Activated CD4-positive, alpha-beta T cell treated with anti-CD3 and anti-CD28 coated beads, Interleukin-2, amount 50 U/mL, for 4 hours (primary cell): Measurements from ENCODE around the gene PAX4.

Experiments
- DNase-seq, 2 experiments: peaks; one replicate each; pipeline ENCODE4 v3.0.0-alpha.2; 2020

The PAX4 gene

GRCh38 chr7:127628445-127628844 is 10.5 kb upstream of the PAX4 start:
- DNase-seq: no peak

DNA sequence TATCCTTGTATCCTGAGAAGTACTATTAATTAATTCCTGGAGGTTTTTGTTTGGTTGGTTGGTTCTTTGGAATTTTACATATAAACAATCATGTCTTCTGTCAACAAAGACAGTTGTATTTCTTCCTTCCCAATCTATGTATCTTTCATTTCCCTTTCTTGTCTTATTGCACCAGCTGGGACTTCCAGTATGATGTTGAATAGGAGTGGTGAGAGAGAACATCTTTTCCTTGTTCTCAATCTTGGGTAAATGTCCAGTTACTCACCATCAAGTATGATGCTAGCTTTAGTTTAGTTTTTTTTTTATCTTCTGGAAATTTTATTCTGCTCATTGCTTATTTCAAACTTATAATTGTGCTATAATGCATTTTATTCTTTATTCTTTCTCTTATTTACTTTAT is 7.4 kb upstream of the PAX4 start:
- DNase-seq: no peak

DNA sequence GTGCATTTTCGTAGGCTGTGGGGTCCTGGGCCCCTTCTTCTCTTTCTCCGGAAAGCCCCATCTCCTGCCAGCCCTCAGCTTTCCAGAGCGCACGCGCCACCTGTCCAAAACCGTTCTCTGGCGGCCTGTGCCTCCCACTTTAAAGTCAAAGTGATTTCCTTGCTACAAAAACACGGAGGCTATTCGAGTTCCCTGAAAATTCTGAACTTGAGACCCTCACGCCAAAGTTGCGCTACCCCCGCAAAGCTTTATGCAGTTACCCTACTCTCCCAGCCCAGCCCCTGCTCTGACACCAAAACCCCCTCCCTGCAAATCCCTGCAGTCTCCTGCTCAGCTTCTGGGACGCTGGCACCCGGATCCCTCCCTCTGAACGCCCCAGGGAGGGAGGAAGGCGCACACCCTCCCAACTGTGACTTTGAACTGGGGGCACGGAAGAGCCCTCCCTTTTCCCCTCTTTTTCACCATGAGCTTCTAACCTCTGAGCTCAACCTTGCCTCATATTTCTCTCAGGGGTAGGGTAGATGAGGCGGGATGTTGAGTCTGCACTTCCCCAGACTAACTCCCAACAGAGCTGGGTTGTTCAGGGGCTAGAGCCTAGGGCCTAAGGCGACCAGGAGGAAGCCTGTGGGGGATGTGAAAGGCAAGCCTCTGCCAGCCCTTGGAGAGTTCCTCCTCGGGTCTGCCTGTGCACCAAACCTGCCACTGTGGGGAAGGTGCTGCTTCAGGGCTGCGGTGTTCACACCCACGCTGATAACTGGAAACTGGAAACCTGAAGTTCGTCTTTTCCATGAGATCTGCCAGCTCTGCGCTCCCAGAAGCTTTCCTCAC is 2.7 kb upstream of the PAX4 start:
- no peak for DNase-seq

GRCh38 chr7:127619681-127620405 is 1.9 kb upstream of the PAX4 start:
- DNase-seq: no peak

DNA sequence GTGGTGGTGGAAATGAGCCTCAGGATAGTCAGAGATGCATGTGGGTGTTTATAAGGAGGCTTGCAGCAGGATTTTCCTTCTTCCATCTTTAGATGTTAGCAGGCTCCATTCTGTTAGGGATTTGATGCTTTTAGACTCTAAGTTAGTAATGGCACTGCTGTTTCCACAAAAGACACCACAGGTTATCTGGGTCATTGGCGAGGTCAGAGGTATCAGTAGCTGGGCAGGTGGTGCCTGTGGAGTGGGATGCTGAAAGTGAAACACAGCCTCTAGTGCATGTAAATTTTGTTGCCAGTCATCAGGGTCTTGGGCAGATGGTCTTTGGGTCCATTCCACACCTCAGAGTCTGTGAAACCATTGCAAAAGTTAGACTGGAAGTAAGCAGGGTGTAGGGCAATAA is 833 bp upstream of the PAX4 start:
- no peak for DNase-seq

DNA sequence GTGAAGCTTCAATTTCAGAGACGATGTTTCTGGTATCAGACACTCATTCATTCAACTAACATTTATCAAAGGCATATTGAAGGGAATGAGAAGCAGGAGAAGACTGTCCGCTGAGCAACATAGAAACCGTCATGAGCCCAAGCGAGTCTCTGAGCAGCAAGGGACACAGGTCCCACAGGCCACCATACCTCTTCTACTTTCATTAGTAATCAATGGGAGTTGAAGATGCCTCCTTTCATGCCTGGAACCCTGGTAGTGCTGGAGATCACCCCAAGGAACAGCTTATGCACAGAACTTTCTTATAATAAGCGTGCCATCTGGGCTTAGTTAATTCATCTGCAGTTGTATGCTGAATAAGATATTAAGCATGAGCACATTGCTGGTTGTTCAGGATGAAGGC is 1.2 kb downstream of the PAX4 start:
- no peak for DNase-seq

GRCh38 chr7:127612263-127612662 is 5.7 kb downstream of the PAX4 start:
- no peak for DNase-seq

DNA sequence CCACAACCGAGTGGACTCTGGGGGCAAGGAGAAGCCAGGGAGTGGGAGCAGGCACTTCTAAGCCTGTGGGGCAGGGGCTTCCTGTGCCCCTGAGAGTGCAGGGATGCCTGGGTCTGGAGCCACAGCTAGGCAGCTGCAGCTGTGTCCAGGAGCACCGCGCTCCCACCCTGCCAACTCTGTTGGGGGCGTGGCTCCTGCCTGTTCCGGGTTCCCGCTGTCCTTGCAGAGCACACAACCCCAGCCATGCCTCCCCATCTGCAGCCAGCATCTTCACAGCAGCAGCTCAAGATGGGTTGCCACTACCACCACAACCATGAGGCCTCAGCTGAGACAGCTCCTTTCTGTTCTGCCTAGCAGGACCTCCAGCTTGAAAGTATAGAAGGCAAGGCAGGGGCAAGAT is 8.6 kb downstream of the PAX4 start:
- no peak for DNase-seq

DNA sequence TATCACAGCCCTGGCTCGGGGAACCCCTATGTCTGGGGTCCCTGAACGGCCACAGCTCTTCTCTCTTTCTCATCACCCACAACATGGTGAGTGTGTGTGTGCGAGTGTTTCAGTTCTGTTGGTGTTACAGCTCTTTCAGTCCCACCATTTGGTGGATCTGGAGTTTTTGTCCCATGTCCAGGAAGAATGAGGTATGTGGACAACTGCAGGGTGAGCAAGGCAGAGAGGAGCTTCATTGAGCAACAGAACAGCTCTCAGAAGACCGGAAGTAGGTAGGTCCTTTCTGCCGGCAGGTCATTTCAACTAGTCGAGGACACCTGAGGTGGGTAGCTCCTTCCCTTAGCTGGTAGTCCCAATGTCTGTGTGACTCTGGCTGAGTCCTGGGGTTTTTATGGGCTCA is 9.5 kb downstream of the PAX4 start:
- no peak for DNase-seq

GRCh38 chr7:127600885-127601284 is 17.1 kb downstream of the PAX4 start:
- no peak for DNase-seq

DNA sequence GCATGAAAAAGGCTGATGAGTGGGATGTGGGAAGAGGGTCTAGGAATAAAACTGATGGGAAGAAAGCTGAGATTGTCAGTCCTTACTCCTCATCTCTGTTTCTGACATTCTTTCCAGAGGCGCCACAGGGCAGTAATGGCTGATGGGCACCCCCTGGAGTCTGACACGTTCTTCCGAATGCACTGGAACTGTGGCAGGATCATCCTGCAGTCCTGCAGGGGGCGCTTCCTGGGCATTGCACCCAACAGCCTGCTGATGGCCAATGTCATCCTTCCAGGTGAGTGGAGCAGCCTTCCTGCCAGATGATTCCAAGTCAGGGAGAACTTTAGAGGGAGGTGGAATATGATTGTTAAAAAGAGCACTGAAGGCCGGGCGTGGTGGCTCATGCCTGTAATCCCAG is 19.6 kb downstream of the PAX4 start:
- DNase-seq: no peak

DNA sequence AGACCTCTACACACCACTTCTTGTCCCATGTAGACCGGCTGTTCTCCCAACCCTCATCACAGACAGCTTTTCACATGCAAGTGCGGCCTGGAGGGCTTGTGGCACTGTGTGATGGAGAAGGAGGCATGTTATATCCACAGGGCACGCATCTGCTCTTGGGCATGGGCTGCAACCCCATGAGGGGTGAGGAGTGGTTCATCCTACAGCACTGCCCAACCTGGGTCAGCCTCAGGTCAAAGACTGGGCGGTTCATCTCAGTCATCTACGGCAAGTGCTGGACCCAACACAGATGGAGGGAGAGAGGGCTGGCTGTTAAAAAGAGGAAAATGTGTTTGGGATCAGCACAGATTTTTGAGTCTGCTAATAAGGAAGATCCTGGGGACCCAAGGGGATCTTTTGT is 22.2 kb downstream of the PAX4 start:
- no peak for DNase-seq

- DNase-seq: no peak
Observed at GRCh38 chr7:127594490-127594889, 23.5 kb downstream of the PAX4 start.

DNA sequence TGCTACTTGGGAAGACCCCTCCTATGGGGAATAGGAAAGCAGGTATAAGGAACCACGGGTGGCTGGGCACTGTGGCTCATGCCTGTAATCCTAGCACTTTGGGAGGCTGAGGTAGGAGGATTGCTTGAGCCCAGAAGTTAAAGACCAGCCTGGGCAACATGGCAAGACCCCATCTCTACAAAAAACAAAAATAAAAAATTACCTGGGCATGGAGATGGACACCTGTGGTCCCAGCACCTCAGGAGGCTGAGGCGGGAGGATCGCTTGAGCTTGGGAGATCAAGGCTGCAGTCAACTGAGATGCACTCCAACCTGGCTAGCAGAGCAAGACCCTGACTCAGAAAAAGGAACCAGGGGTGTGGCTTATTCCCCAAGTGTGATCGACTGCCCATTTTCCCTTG is 25.4 kb downstream of the PAX4 start:
- no peak for DNase-seq

- DNase-seq: no peak
Observed at GRCh38 chr7:127591591-127591990, 26.4 kb downstream of the PAX4 start.

DNA sequence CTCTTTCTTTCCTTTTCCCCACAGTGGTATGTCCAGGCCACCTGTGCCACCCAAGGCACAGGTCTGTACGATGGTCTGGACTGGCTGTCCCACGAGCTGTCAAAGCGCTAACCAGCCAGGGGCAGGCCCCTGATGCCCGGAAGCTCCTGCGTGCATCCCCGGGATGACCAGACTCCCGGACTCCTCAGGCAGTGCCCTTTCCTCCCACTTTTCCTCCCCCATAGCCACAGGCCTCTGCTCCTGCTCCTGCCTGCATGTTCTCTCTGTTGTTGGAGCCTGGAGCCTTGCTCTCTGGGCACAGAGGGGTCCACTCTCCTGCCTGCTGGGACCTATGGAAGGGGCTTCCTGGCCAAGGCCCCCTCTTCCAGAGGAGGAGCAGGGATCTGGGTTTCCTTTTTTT is 26.8 kb downstream of the PAX4 start:
- DNase-seq: no peak

DNA sequence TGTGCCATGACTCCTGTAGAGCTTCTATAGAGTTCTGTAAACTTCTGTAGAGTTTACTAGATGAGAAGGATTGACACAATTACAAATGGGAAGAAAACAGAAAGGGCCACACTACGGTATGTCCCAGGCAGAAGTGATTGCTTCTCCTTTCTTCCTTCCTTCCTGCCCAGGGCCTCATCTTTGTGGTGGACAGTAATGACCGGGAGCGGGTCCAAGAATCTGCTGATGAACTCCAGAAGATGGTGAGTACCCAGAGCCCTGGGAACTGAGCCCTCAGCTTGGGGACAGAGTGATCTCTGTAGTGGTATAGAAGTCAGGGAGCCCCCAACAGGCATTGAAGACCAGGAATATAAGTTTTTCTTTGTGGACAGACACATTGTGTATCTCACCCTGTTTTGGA is 28.0 kb downstream of the PAX4 start:
- no peak for DNase-seq

- peak in 1 of 2 experiments; percentile 6 for DNase-seq
Observed at GRCh38 chr7:127588697-127589482, 29.1 kb downstream of the PAX4 start.

DNA sequence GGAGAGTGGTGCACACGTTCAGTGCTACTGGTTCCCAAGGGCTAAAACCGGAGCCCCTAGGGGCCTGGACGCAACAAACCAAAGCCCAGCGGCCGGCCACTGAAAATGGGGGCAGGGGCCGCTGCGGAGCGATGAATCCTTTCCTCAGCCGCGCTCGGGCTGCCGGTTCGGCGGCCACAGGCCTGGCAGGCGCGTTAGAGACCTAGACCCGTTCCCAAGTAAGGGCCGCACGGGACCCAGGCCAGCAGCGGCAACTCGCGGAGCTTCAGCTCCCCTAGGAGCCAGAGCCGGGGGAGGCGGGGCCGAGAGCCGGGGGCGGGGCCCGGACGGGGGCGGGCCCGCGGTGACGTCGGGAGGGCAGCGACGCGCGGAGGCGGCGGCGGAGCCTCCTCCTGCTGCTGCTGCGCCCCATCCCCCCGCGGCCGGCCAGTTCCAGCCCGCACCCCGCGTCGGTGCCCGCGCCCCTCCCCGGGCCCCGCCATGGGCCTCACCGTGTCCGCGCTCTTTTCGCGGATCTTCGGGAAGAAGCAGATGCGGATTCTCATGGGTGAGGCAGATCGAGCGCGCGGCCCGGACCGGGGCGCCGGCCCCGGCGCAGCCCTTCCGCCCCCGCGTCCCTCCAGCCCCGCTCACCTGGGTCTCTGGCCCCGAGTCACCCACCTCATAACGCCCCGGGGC is 29.8 kb downstream of the PAX4 start, which contains the start of gene ARF5:
ARF5 (plus strand) TSS at position 393 of the 678 bp plus-strand sequence; CDS start at position 481, 88 bp downstream.
- DNase-seq: peak; percentile 82 to 84

GRCh38 chr7:127587663-127588018 is 30.3 kb downstream of the PAX4 start:
- DNase-seq: no peak

DNA sequence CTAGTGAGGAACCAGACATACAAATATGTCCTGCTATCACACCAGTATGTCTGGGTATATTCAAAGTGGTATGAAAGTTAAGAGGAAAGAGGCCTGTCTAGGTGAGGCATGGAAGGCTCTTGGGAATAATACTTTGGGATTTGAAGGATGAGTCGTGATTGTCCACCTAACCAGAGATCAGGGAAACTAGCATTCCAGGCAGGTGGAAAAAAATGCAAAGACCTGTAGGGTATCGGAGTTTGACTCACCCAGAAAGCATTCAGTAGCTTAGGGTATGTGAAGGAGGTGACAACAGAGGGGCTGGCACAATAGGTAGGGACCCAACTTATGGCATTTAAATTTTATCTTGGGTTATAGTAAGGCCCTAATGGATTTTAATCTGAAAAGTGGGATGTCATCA is 31.6 kb downstream of the PAX4 start:
- no peak for DNase-seq

DNA sequence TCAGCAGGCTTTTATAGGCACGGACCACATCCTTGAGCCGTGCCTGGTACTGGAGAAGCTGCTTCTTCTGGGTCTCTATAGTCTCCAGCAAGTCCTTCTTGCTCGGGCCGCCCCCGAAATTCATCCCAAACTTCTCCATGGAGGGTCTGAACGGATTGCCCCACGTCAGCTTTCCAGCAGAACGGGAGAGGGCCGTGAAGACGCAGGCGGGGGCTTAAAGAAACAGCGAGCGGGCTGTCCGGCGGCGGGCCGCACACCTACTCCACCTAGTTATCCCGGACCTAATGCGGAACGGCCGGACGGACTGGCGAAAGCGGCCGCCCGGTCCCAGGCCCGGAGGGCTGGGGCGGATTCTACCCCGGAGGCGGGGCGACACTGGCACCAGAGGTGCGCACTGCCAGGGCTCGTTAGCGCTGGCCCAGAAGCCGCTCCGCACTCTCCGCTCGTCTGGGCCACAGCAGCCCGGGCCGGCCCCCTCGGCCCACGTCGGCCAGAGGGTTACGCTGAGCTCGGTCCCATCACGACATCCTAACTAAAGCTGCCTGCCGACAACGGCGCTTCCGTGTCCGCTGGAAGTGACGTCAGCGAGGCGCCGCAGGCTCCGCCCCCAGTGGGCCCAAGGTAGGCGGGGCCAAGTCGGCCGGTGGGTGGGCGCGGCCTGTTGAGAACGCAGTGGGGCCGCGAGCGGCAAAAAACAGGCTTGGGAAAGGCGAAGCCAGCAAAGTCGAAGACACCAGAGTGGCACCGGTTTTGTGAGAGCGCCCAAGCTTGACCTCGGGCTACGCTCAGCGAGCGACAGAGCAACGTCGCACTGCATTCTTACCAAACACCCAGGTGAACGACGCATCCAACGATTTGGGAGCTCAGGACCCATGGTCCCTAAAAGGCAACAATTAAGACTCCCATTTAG is 32.6 kb downstream of the PAX4 start, which contains the start of gene GCC1:
GCC1 (minus strand) TSS at position 553 of the 910 bp plus-strand sequence; CDS start at position 139, 414 bp downstream.
- peak; percentile 89 to 91 for DNase-seq
